Left lung (tissue), 10 donors: ENCODE measurements around the gene GALNT2. TPM values are rescaled to one million over a fixed set of nuclear protein-coding genes. Genes with fewer than 3 reads are reported as not detected.
A peak's percentile ranks its signal among the peaks of the same experiment; 100 is the strongest.

Experiments
- ATAC-seq: fragments of 200-7000 bp; cut with Tn5 transposase; one replicate; pipeline ENCODE4 v1.9.1; 2020; ENCODE audit warnings: moderate library complexity
- DNase-seq, 4 donors: peaks; one replicate each; pipeline ENCODE4 v3.0.0-alpha.2; 2013 to 2020
- H3K27ac ChIP-seq, 2 donors: fragments of 200-600 bp; sonication (generic) in 1 of 2; one replicate each; pipeline versions ENCODE4 v1.5.0 to v1.8.0; 2020 to 2021
- H3K27me3 ChIP-seq, 2 donors: fragments of 200-600 bp; sonication (generic) in 1 of 2; one replicate each; pipeline versions ENCODE4 v1.5.0 to v1.8.0; 2020 to 2021
- H3K36me3 ChIP-seq, 2 donors: fragments of 200-600 bp; sonication (generic) in 1 of 2; one replicate each; pipeline versions ENCODE4 v1.5.0 to v1.8.0; 2020 to 2021
- H3K4me1 ChIP-seq, 2 donors: fragments of 200-600 bp; one replicate each; pipeline ENCODE4 v1.8.0; 2021
- H3K4me3 ChIP-seq, 2 donors: fragments of 200-600 bp; sonication (generic) in 1 of 2; one replicate each; pipeline versions ENCODE4 v1.5.0 to v1.8.0; 2020 to 2021; ENCODE audit warnings: mild to moderate bottlenecking in 1 of 2
- H3K9me3 ChIP-seq, 2 donors: fragments of 200-600 bp; sonication (generic) in 1 of 2; one replicate each; pipeline versions ENCODE4 v1.5.0 to v1.8.0; 2020 to 2021
- CTCF ChIP-seq, 2 donors: fragments of 200-600 bp; sonication (generic) in 1 of 2; IDR thresholded peaks; one replicate each; pipeline versions ENCODE4 v1.5.0 to v1.8.0; 2021; ENCODE audit warnings: antibody characterized with exemption in 2 of 2
- intact Hi-C, 2 donors: fragments of 100-400 bp; cut with DNase I; formaldehyde crosslinking; loops; one replicate each; pipeline versions ENCODE4 v1.11.2 to v1.14.2; 2022
- polyA plus RNA-seq, 6 donors: library from polyadenylated mRNA; unstranded; fragments of 120-200 nt; gene quantifications; one replicate each; pipeline ENCODE4 v1.2.1, GENCODE V29; 2013; ENCODE audit not compliant: insufficient read length in 6 of 6
- total RNA-seq, 2 donors: library from RNA; stranded (reverse); fragmentation: NEBNext Ultra II Directional; extraction: Animal tissue kit (Norgen Biotek cat#: 25700); gene quantifications; one replicate each; pipeline ENCODE4 v1.2.1, GENCODE V29; 2021
- donor health status: DM: no; HTN: yes; CAD: no.
- donor health status: DM: no; HTN: no; CAD: no.

Gene GALNT2
- total and polyA plus RNA-seq, 8 donors: 27.6 to 114 (median 40.0) TPM

GRCh38 chr1:230163205-230163604 lies 96.2 kb downstream of the GALNT2 start:
- ATAC-seq: no peak
- intact Hi-C loops: no loop called here
- TF ChIP-seq CTCF (IDR thresholded peaks at IDR 0.05): no peak

GRCh38 chr1:230163719-230164118 lies 96.7 kb downstream of the GALNT2 start:
- no peak for DNase-seq
- ATAC-seq: no peak
- peaks cover 0 to 25% of the 10 kb centered on the region in 2 donors for H3K4me1 ChIP-seq
- no peak for TF ChIP-seq CTCF (IDR thresholded peaks at IDR 0.05)
- intact Hi-C loops: no loop called here
- no peaks in the 10 kb centered on the region for H3K9me3 ChIP-seq
- no peak overlapping the region for H3K27ac ChIP-seq
- H3K27me3 ChIP-seq: no peaks in the 10 kb centered on the region
- no peaks in the 10 kb centered on the region for H3K36me3 ChIP-seq
- no peak overlapping the region for H3K4me3 ChIP-seq

More at GRCh38 chr1:230163205-230163604, 96.2 kb downstream of the GALNT2 start:
- Histone ChIP-seq H3K4me1 (peaks cover 5 to 30% of the 10 kb centered on the region in 2 donors), H3K9me3 (no peaks in the 10 kb centered on the region), H3K27me3 (no peaks in the 10 kb centered on the region), H3K27ac (no peak overlapping the region), H3K36me3 (no peaks in the 10 kb centered on the region), H3K4me3 (no peak overlapping the region)
- no peak for DNase-seq

GRCh38 chr1:230165536-230165935 lies 98.5 kb downstream of the GALNT2 start:
- Histone ChIP-seq H3K4me3 (no peak overlapping the region), H3K27ac (no peak overlapping the region), H3K27me3 (no peaks in the 10 kb centered on the region), H3K9me3 (no peaks in the 10 kb centered on the region), H3K4me1 (peaks cover 5 to 27% of the 10 kb centered on the region in 2 donors), H3K36me3 (no peaks in the 10 kb centered on the region)
- DNase-seq (no peak), ATAC-seq (no peak)
- no peak for TF ChIP-seq CTCF (IDR thresholded peaks at IDR 0.05)
- intact Hi-C loops: no loop called here

GRCh38 chr1:230166366-230167132 lies 99.5 kb downstream of the GALNT2 start:
- no peak for TF ChIP-seq CTCF (IDR thresholded peaks at IDR 0.05)
- DNase-seq (no peak), ATAC-seq (no peak)
- H3K9me3 ChIP-seq: no peaks in the 10 kb centered on the region
- peaks cover 5 to 23% of the 10 kb centered on the region in 2 donors for H3K4me1 ChIP-seq
- H3K27ac ChIP-seq: no peak overlapping the region
- no peak overlapping the region for H3K4me3 ChIP-seq
- no peaks in the 10 kb centered on the region for H3K36me3 ChIP-seq
- no peaks in the 10 kb centered on the region for H3K27me3 ChIP-seq
- intact Hi-C loops: no loop called here

- TF ChIP-seq CTCF (IDR thresholded peaks at IDR 0.05): peak; percentile 62 to 81
- H3K4me1 ChIP-seq: peaks cover 5 to 22% of the 10 kb centered on the region in 2 donors
- no peak for DNase-seq
- H3K4me3 ChIP-seq: no peak overlapping the region
- H3K27ac ChIP-seq: no peak overlapping the region
- peak; percentile 85 for ATAC-seq
- no peaks in the 10 kb centered on the region for H3K27me3 ChIP-seq
- no peaks in the 10 kb centered on the region for H3K36me3 ChIP-seq
- H3K9me3 ChIP-seq: no peaks in the 10 kb centered on the region
- intact Hi-C loops: no loop called here
Measured at GRCh38 chr1:230167419-230167852, 100.4 kb downstream of the GALNT2 start.
